Measurements from ENCODE around the gene GPR12.

The GPR12 gene

GRCh38 chr13:26722321-26722720 is 38.3 kb downstream of the GPR12 start:
- no peaks in the 10 kb centered on the region for H3K36me3 ChIP-seq (ENCODE audit: control insufficient read depth, insufficient read depth, low read length)
- no peaks in the 10 kb centered on the region for H3K27me3 ChIP-seq (replicated peaks; ENCODE audit: control insufficient read depth, insufficient read depth, low read length)
- no peak overlapping the region for H3K4me3 ChIP-seq (replicated peaks; ENCODE audit: low read depth, low read length)
- TF ChIP-seq CTCF (IDR thresholded peaks at IDR 0.05; ENCODE audit: insufficient read depth, low read length, poor library complexity, severe bottlenecking) = no peak
- DNase-seq (ENCODE audit: extremely low read depth, insufficient read length) = no peak

- TF ChIP-seq CTCF (IDR thresholded peaks at IDR 0.05; ENCODE audit: insufficient read depth, low read length, poor library complexity, severe bottlenecking) = no peak
- H3K4me3 ChIP-seq (replicated peaks; ENCODE audit: low read depth, low read length) = no peak overlapping the region; the same call in 1 of the 2 replicates
- DNase-seq (ENCODE audit: extremely low read depth, insufficient read length) = peak; percentile 20
- no peaks in the 10 kb centered on the region for H3K27me3 ChIP-seq (replicated peaks; ENCODE audit: control insufficient read depth, insufficient read depth, low read length)
- no peaks in the 10 kb centered on the region for H3K36me3 ChIP-seq (ENCODE audit: control insufficient read depth, insufficient read depth, low read length)
Measured at GRCh38 chr13:26721251-26722121, 39.1 kb downstream of the GPR12 start.

- Histone ChIP-seq H3K27me3 (replicated peaks; ENCODE audit: control insufficient read depth, insufficient read depth, low read length) (no peaks in the 10 kb centered on the region), H3K4me3 (replicated peaks; ENCODE audit: low read depth, low read length) (no peak overlapping the region), H3K36me3 (ENCODE audit: control insufficient read depth, insufficient read depth, low read length) (no peaks in the 10 kb centered on the region)
- TF ChIP-seq CTCF (IDR thresholded peaks at IDR 0.05; ENCODE audit: insufficient read depth, low read length, poor library complexity, severe bottlenecking) = no peak
- no peak for DNase-seq (ENCODE audit: extremely low read depth, insufficient read length)
Measured at GRCh38 chr13:26719356-26719945, 41.1 kb downstream of the GPR12 start.

- no peak for TF ChIP-seq CTCF (IDR thresholded peaks at IDR 0.05; ENCODE audit: insufficient read depth, low read length, poor library complexity, severe bottlenecking)
- Histone ChIP-seq H3K27me3 (replicated peaks; ENCODE audit: control insufficient read depth, insufficient read depth, low read length) (no peaks in the 10 kb centered on the region), H3K36me3 (ENCODE audit: control insufficient read depth, insufficient read depth, low read length) (no peaks in the 10 kb centered on the region), H3K4me3 (replicated peaks; ENCODE audit: low read depth, low read length) (no peak overlapping the region)
- DNase-seq (ENCODE audit: extremely low read depth, insufficient read length) = no peak
Measured at GRCh38 chr13:26718872-26719271, 41.7 kb downstream of the GPR12 start.

- no peak for TF ChIP-seq CTCF (IDR thresholded peaks at IDR 0.05; ENCODE audit: insufficient read depth, low read length, poor library complexity, severe bottlenecking)
- no peaks in the 10 kb centered on the region for H3K27me3 ChIP-seq (replicated peaks; ENCODE audit: control insufficient read depth, insufficient read depth, low read length)
- H3K36me3 ChIP-seq (ENCODE audit: control insufficient read depth, insufficient read depth, low read length) = no peaks in the 10 kb centered on the region
- DNase-seq (ENCODE audit: extremely low read depth, insufficient read length) = no peak
- H3K4me3 ChIP-seq (replicated peaks; ENCODE audit: low read depth, low read length) = no peak overlapping the region
Measured at GRCh38 chr13:26718146-26718545, 42.4 kb downstream of the GPR12 start.
